Measurements from ENCODE around the gene UGDH. TPM values are rescaled to one million over a fixed set of nuclear protein-coding genes. Genes with fewer than 3 reads are reported as not detected.

UGDH gene
- total and polyA plus RNA-seq, 2 of the 8 experiments (the other 6 are each of a cell fraction or from before 2014, with no cell fraction given), result 32.0 to 128 TPM

DNA sequence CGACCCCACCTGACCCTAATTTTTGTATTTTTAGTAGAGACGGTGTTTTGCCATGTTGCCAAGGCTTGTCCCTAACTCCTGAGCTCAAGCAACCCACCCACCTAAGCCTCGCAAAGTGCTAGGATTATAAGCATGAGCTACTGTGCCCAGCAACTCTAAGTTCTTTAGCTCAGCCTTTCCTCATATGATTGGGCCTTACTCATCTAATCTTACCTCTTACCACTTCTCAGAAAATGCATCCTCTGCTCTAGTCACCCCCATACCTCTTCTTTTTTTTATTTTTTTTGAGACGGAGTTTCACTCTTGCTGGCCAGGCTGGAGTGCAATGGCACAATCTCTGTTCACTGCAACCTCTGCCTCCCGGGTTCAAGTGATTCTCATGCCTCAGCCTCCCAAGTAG lies 35.6 kb upstream of the UGDH start:
- H2BK12ac ChIP-seq (ENCODE audit: low read depth, low read length), result no peak overlapping the region
- H2BK15ac ChIP-seq (ENCODE audit: low read length), result no peak overlapping the region
- no peaks in the 10 kb centered on the region for H3K27me3 ChIP-seq (replicated peaks in 1 of 4; ENCODE audit: control insufficient read depth in 3 of 4, extremely low read depth in 1 of 4, insufficient read depth in 3 of 4, low read length in 3 of 4)
- ChIA-PET CTCF (ENCODE audit: partially characterized antibody) (interaction anchor here (0.6 to 0.8 kb wide), 2 partner anchors 47 to 126 kb away, joined by 3 read pairs; no protein-coding TSS in a partner anchor), POLR2A (ENCODE audit: partially characterized antibody) (interaction anchor here (1.3 to 1.5 kb wide), 2 partner anchors 36 to 43 kb away, joined by 3 to 4 read pairs; partner anchors contain the start of gene UGDH)
- H2BK5ac ChIP-seq (ENCODE audit: low read depth, low read length), result no peak overlapping the region
- H3K4me2 ChIP-seq (ENCODE audit: insufficient read depth in 1 of 2, low read depth in 2 of 2, low read length in 2 of 2), result no peak overlapping the region
- TF ChIP-seq TAF1 (IDR thresholded peaks at IDR 0.05; ENCODE audit: low read depth, low read length), result no peak
- TF ChIP-seq MAX (IDR thresholded peaks at IDR 0.05), result no peak
- TF ChIP-seq ASH2L (IDR thresholded peaks at IDR 0.05; ENCODE audit: low read length), result no peak
- TF ChIP-seq SIRT6 (IDR thresholded peaks at IDR 0.05; ENCODE audit: low read length), result no peak
- no peak for TF ChIP-seq TBP (IDR thresholded peaks at IDR 0.05; ENCODE audit: low read depth, low read length)
- TF ChIP-seq SAP30 (IDR thresholded peaks at IDR 0.05; ENCODE audit: insufficient read depth, insufficient replicate concordance, low read length), result no peak
- TF ChIP-seq CREB1 (IDR thresholded peaks at IDR 0.05), result no peak
- TF ChIP-seq NANOG (IDR thresholded peaks at IDR 0.05; ENCODE audit: insufficient read depth, low read depth, low read length, poor library complexity, severe bottlenecking), result no peak
- no peak for TF ChIP-seq JUND (IDR thresholded peaks at IDR 0.05; ENCODE audit: low read length)
- TF ChIP-seq TEAD4 (IDR thresholded peaks at IDR 0.05; ENCODE audit: low read depth, low read length), result no peak
- peaks cover 3 to 5% of the 10 kb centered on the region in 2 experiments; a peak in 1 of 4 replicates for H3K9me3 ChIP-seq (ENCODE audit: insufficient read depth in 2 of 2, low read depth in 1 of 2, low read length in 1 of 2)
- H4K8ac ChIP-seq (ENCODE audit: extremely low read depth, insufficient read depth, low read length), result no peak overlapping the region
- 89% methylated on average over 5 of the region's 5 CpGs; no CpG with 5 or more reads in 1 of the 2 experiments for WGBS, 2 experiments (ENCODE audit: extremely low coverage in 1 of 2, insufficient coverage in 1 of 2, insufficient read length in 1 of 2, insufficient replicate concordance in 2 of 2, low coverage in 1 of 2, low lambda C conversion rate in 2 of 2, missing lambda C conversion rate in 1 of 2)
- H4K20me1 ChIP-seq (replicated peaks in 1 of 2; ENCODE audit: control insufficient read depth in 1 of 2, insufficient read depth in 2 of 2, low read length in 2 of 2), result no peaks in the 10 kb centered on the region
- H3K27ac ChIP-seq (ENCODE audit: low read depth, low read length), result no peak overlapping the region
- DNase-seq (ENCODE audit: low read depth in 1 of 2, low spot score in 2 of 2) (no peak), FAIRE-seq (no peak)
- no peak overlapping the region for H2AK5ac ChIP-seq (ENCODE audit: low read depth, low read length)
- no peaks in the 10 kb centered on the region for H3K23me2 ChIP-seq (ENCODE audit: low read depth, low read length)
- no peak overlapping the region for H3K9ac ChIP-seq (replicated peaks in 1 of 4; ENCODE audit: extremely low read depth in 1 of 4, low read depth in 3 of 4, low read length in 3 of 4)
- no peak overlapping the region for H4K91ac ChIP-seq (replicated peaks; ENCODE audit: insufficient read length, low read length)
- no peak overlapping the region for H2BK20ac ChIP-seq (ENCODE audit: low read length)
- H2AFZ ChIP-seq (ENCODE audit: low read length), result no peak overlapping the region
- no peaks in the 10 kb centered on the region; a peak in 1 of 4 replicates for H3K79me2 ChIP-seq (ENCODE audit: control insufficient read depth in 1 of 2, insufficient read depth in 2 of 2, low read length in 2 of 2)
- H3K14ac ChIP-seq (ENCODE audit: insufficient read length), result no peak overlapping the region
- H3K4me1 ChIP-seq (replicated peaks in 1 of 4; ENCODE audit: control insufficient read depth in 3 of 4, insufficient read depth in 4 of 4, low read length in 3 of 4), result peaks cover 0 to 3% (median 0%) of the 10 kb centered on the region in 4 experiments; a peak in 1 of 7 replicates
- H2BK120ac ChIP-seq (replicated peaks; ENCODE audit: low read depth, low read length), result no peak overlapping the region
- H3K36me3 ChIP-seq (ENCODE audit: control insufficient read depth in 2 of 4, insufficient read depth in 4 of 4, low read length in 3 of 4), result peaks cover 0 to 14% (median 2%) of the 10 kb centered on the region in 4 experiments; a peak in 3 of 8 replicates
- no peak overlapping the region for H3K56ac ChIP-seq (replicated peaks; ENCODE audit: insufficient read length, low read depth, low read length)
- H4K5ac ChIP-seq (ENCODE audit: insufficient read length, low read depth, low read length), result no peak overlapping the region
- H3K4me3 ChIP-seq (ENCODE audit: extremely low read depth in 1 of 4, insufficient read depth in 2 of 4, low read depth in 3 of 4, low read length in 4 of 4), result no peak overlapping the region
- no peak overlapping the region for H3K18ac ChIP-seq (ENCODE audit: extremely low read depth, low read length)
- H3K79me1 ChIP-seq (ENCODE audit: low read depth, low read length), result no peaks in the 10 kb centered on the region
- H3K23ac ChIP-seq (ENCODE audit: insufficient read length), result no peak overlapping the region
- H3K4ac ChIP-seq (replicated peaks; ENCODE audit: insufficient read length, low read depth, low read length), result no peak overlapping the region

All from H1 (cell line).